DMS53 treated with DMSO at 0.1 percent for 48 hours (cell line): Measurements from ENCODE around the gene DSCAM.

Experiments
- DNase-seq: peaks from one replicate; lab custom pipeline; 2025; ENCODE audit not compliant: unreplicated experiment; lab: John Stamatoyannopoulos, UW

The DSCAM gene

DNA sequence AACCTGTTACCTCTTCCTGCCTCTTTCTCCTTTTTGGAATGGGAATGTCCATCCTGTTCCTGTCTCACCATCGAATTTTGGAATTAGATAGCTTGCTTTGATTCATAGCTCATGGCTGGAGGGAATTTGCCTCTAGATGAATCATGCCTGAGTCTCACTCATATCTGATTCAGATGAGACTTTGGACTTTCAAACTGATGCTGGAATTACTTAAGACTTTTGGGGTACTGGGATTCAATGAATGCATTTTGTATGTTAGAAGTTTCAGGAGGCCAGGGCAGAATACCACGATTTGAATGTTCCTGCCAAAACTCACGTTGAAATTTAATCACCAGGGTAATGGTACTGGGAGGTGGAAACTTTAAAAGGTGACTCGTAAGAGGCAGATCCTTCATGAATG is 132.4 kb downstream of the DSCAM start:
- DNase-seq: no peak

DNA sequence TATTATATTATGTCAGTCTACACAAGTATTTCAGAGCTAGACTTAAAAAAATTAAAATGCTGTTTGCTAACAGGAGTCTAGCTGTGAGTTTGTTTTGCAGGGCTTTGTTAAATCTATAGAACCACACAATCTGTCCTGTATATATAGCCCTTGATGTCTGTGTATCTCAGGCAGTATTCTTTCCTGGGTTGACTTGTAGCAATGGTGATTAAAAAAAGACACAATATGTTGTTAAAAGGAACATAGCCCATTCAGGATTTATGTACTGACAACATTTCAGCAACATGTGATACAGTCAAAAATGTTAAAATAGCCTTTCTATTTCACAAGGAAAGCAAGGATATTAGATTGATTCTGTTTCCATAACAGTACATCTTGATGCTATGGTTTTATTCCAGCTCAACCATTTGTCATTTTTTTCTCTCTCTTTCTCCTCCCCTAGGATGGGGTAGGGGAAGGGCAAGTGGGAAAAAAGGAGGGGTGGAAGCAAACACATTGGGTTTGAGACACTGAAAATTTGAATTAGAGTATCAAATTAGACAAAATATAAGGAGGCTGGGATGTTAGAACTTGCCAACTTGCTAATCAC is 139.2 kb downstream of the DSCAM start:
- no peak for DNase-seq

GRCh38 chr21:40706806-40707655 is 139.9 kb downstream of the DSCAM start:
- no peak for DNase-seq

- DNase-seq: no peak
These were observed 140.8 kb downstream of the DSCAM start for GRCh38 chr21:40706176-40706575.

GRCh38 chr21:40704141-40704540 is 142.8 kb downstream of the DSCAM start:
- DNase-seq: no peak

GRCh38 chr21:40699366-40699765 is 147.6 kb downstream of the DSCAM start:
- DNase-seq: no peak

DNA sequence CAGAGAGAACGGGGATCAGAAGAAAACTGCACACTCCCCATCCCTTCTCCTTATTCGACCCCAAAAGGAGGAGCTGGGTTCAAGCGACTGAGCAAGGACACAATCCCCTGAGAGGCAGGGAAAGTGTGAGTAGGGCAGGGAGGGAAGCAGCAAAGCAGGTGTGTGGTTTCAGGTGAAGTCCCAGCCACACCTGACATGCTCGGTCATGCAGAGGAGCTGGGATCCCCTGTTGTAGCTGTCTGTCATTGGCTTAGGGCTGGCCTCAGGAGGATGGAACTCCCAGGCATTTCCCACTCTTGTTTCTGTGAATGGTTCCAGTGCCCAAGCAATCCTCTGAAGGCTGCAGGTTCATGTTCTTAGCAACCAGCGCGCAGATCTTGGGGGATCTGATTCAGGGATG is 150.7 kb downstream of the DSCAM start:
- no peak for DNase-seq

DNA sequence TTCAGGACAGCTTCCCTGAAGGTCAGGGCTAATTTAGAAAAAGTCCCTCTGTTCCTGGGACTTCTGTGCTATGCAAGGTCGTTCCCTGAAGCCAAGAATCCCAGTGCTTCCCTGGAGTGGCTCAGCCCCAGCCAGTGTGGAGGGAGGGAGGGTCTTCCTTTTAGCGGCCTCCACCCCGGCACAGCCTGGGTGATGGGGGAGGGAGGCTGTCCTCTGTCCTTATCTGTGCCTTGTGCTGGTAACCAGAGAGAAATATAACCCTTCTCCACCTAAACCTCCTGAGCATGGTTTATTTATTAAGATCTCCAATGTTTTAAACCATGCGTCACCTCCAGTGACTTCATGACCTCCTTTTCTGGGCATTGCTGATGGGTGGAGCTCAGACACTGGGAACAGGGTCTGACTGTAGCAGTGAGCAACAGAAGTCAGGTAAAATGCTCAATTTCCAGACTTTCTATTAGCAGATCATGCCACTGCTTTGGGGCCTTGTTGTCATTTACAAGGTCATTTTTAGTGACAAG is 157.1 kb downstream of the DSCAM start:
- DNase-seq: no peak

GRCh38 chr21:40689217-40689616 is 157.7 kb downstream of the DSCAM start:
- DNase-seq: no peak

- no peak for DNase-seq
These were observed 158.7 kb downstream of the DSCAM start for GRCh38 chr21:40688106-40688864.

DNA sequence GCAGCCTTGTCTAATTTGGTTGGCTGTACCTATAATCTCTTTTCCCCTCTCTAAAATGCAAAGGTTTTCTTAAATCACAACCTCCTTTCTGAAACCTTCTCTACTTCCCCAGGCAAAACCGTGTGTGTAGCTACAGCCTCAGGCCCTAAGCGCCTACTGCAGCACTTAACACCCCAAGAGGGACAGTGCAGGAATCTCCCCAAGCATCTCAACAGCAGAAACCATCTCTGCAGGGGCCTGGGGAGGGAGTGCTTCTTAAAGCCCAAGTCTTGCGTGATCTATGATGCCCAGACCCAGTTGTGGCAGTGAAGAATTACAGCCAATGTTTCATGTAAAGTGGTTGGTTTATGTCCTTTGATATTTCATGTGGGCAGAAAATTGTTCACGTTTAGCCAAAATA is 159.3 kb downstream of the DSCAM start:
- DNase-seq: no peak

GRCh38 chr21:40686526-40686925 is 160.4 kb downstream of the DSCAM start:
- DNase-seq: no peak

DNA sequence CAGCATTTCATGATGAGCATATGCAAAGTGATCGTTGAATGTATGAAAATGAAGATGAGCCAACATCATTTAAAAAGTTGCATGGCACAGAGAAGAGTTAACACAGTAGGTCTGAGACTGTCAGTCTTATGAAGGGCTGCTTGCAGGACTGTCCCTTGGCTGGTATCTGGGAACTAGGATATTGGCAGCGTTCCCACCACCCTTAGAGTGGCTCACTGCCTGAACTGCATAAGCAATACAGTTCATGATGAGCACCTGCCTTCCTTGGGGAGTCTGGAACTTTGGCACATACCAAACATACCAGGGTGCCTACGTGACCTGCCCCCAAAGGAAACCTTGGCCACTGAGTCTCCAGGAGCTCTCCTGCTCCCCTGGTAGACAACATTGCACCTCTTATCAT is 161.8 kb downstream of the DSCAM start:
- no peak for DNase-seq

GRCh38 chr21:40684726-40685125 is 162.2 kb downstream of the DSCAM start:
- DNase-seq: no peak

GRCh38 chr21:40683349-40683748 is 163.6 kb downstream of the DSCAM start:
- no peak for DNase-seq

DNA sequence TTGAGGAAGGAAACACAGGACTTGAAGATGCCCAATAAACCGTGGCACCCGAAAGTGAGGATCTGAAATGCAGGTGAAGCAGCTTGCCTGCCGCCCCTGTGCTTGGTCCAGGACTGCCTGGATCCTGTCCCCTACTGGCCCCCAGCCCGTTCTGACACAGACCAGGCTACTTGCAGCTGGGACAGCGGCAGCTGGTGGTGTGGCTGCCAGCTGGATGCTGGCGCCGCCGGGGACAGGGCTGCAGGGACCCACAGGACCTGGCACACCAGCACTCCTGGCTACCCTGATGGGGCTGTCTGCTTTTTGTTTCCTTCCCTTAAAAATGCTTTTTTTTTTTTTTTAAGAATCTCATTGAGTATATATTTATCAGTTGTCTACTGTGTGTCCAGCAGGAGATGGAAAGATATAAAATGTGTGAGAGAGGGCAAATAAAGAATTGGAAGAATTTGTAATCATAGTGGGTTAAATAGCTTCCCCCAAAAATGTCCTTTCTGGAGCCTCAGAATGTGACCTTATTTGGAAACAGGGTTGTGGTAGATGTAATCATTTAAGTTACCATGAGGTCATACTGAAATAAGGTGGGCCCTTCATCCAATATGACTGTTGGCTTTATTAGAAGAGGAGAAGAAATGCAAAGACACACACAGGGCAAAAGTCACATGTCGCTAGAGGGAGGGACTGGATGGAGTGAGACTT is 165.6 kb downstream of the DSCAM start:
- DNase-seq: no peak

GRCh38 chr21:40680311-40680710 is 166.6 kb downstream of the DSCAM start:
- no peak for DNase-seq

DNA sequence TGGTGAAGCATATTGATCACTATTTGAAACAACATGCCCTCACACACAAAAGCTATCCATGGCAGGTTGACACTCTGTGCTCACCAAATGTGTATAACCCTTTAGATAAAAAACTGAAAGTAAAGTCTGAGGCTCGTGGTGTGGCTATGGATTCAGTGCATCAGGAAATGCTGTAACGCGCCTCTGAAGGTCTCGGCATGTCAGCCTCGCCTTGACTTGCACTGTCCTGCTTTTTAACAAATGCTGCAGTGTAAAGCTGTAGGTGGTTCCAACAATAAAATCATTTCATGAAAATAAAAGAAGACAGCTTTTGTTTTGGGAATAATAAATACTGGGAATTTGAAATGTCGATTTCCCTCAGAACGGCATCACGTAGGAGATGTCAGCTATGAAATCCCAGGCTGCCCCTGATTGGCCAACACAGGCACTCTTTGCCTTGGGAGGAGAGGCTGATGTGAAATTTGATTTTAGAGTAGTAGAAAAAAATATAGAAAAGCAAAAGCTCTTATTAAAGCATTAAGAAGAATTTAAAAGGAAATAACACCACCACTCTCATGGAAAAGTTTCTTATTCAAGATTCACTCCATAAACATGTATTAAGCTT is 168.2 kb downstream of the DSCAM start:
- DNase-seq: no peak

DNA sequence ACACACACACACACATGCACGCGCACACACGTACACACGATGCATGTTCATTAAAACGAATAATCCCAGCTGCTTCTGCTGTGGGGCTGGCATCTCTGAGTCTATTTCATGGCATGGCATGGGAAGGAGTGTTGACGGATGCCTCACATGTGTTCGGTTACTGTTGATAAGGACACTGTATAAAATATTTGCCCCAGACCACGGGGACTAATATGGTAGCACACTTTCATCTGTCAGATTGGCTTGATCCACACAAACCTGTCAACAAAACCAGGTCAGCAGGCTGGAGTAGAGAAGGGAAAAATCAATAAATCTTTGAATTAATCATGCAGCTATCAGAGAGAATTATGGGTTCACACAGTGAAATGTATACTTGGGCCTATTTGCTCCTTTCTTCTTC is 171.9 kb downstream of the DSCAM start:
- no peak for DNase-seq

GRCh38 chr21:40672602-40673001 is 174.4 kb downstream of the DSCAM start:
- DNase-seq: no peak

DNA sequence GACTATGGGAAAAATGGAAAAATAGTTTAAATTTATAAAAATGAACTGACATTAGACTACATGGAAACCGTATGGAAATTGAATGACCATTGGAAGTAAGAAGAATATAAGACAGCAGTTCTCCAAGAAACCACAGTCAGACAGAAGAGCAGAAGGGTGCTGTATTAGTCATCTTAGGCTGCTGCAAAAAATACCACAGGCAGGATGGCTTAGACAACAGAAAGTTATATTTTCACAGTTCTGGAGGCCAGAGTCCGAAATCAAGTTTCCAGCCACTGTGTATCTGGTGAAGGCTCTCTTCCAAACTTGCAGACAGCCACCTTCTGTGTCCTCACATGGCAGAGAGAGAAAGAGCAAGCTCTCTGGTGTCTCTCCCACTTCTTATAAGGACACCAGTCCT is 175.2 kb downstream of the DSCAM start:
- DNase-seq: no peak
